GM18858 (cell line): ENCODE measurements around the gene STK38L.

ENCODE experiments used
- ATAC-seq: cut with Tn5 transposase; IDR thresholded peaks from one replicate; pipeline ENCODE4 v1.9.1; 2021; ENCODE audit not compliant: unreplicated experiment

The STK38L gene

GRCh38 chr12:27309293-27309994 is 65.4 kb downstream of the STK38L start:
- ATAC-seq: no peak

GRCh38 chr12:27309995-27310315 is 65.9 kb downstream of the STK38L start:
- ATAC-seq: no peak

- ATAC-seq: no peak
These were observed 72.9 kb downstream of the STK38L start for GRCh38 chr12:27316947-27317346.

GRCh38 chr12:27319409-27319808 is 75.3 kb downstream of the STK38L start:
- ATAC-seq: no peak

GRCh38 chr12:27319848-27320247 is 75.8 kb downstream of the STK38L start:
- ATAC-seq: no peak

DNA sequence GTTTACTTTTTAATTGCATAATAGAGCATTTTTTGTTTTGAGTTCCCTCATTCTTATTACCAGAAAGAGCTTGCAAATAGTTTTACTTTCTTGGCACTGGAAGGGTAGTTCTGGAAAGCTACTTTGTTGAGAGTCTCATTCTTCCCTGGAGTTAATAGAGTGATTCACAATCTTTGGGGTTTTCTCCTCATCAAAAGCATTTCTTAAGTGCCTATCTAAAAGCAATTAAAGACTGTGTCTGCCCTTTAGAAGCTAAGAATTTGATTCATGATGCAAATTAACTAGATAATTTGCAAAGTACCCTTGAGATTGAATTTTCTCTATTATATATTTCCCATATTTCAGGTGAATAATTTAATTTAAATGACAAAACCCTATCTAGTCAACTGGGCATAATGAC is 80.4 kb downstream of the STK38L start:
- ATAC-seq: no peak

DNA sequence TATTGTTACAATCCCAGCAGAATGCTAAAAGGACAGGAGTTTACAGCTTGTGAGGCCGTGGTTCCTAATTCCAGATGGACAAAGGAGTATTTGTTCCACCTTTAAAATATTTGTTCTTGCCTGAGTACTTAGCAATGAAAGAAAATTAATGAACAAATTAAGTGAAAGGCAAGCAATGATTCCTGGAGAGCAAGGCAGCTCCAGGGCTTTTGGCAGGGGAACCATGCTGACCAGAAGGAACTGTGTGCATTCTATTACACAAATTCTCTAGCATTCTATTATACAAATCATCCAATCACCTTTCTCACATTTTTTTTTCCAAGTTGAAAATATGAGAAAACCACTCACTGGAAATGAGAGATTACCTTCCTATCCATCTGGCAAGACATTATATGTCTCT is 86.8 kb downstream of the STK38L start:
- no peak for ATAC-seq

GRCh38 chr12:27331291-27331926 is 87.3 kb downstream of the STK38L start:
- peak; percentile 35 for ATAC-seq

DNA sequence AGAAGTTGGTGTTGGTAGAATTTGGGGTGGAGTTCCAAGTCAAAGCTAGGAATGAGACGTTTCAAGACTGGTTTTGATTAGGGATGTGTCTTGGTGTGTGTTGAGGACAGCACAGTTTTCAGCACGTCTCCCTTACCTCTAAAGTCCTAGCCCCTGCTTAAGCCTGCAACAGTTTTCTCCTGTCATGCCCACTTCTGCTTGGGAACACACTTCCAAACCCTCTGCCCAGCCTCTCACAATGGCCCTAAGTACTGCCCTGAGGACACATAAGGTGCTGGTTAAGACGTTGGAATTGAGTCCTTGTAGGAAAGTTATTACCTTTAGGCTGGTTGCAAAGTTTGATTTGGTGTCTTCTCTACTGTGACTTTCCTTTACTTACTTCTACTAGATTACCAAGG is 87.8 kb downstream of the STK38L start:
- no peak for ATAC-seq

DNA sequence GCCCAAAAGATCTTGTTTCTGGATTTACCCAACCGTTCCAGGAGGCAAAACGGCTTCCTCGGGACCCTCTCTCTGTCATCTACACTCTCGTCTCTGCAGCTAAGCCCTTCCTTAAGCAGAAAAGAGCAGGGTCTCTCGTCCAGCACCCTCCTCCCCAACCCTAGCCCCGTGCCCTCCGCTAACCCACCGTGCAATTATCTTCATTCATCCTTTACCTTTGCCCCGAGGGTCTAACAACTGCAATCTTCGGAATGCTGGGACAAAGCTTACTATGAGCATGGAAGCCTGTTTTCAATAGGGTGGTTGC is 88.3 kb downstream of the STK38L start:
- no peak for ATAC-seq

GRCh38 chr12:27332714-27333402 is 88.8 kb downstream of the STK38L start, which contains the start of gene BMAL2:
BMAL2 (plus strand) TSS chr12:27332836; CDS start chr12:27333073, 237 bp downstream.
- peak; percentile 26 for ATAC-seq

GRCh38 chr12:27333403-27334009 is 89.4 kb downstream of the STK38L start:
- ATAC-seq: peak; percentile 11

DNA sequence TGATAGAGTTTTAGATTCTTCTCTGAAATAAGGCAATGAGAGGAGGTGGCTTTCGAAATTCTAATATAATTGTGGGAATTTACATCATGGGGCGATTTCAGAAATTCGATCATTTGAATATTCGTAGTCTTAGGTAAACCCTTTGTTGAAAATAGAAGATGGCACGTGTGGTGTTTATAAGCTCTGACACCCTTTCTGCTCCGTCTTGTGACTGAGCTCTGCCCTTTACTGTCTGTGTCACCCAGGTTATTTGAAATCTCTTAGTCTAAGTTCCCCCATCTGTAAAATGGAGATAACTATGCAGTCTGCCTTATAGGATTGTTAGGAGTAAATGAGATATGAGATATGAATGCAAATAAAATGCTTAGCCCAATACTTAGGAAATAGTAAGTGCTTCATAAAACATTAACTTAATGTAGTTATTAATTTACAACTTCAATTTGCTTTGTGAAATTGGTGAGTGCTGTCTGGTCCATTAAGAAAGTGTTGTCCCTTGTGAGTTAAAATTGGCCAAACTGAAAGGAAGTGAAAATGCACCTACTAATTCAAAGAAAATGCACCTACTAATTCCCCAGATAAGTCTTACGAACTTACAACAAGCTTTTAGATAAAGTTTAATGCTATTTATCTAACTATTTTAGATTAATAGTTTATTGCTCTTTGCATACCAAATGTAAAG is 90.1 kb downstream of the STK38L start:
- ATAC-seq: no peak

DNA sequence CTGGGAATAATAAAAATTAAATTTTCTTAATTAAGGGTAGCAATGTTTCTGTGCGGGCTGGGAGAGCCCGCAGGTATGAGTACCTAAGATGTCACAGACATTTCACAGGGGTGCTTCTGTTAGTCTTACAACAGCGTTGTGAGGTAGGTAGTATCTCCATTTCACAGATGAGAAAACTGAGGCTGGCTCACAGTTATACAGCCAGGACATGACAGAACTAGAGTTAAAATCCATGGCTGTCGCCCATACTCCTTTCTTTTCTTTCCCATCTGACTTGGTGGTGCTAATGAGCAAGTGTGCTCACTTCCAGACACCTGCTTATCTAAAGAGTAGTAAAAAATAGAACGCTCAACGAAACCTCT is 90.6 kb downstream of the STK38L start:
- ATAC-seq: no peak

DNA sequence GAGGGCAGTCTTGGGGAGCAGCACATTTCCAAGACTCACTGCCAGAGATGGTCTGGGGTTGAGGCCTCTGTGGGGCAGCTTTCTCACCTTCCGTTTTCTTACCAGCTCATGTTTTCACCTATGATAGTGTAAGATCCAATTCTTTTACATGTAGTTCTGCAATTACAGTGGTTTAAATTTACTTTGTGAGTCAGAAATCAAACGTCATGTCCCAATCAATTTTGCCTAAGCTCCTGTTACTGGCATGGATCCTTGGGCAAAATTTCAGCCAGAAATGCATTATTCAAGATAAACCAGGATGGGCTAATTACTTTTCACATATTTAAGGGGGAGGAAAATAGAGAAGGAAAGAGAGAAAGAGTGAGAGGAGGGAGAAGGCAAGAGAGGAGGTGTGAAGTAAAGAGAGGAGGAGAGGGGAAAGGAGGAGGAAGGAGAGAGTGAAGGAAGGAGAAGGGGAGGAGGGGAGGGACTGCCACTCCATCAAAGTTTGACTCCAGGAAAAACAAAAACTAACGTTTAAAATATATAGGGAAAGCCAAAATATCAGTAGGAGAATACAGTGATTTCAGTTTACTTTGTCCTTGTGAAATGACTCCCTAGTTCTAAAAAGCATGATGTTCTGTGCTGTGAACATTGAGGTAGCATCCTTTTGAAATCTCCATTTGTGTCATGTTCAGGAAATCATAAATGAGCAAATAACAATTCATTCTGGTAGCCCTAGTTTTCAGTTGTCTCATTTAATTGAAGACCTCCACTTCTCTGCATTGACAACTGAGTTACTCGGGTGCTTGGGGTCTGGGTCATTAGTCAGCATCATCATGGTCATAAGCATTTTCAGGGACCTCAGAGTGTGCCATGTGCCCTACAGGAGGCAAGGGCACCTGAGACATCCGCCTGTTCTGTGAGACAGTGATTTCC is 91.5 kb downstream of the STK38L start:
- no peak for ATAC-seq

- ATAC-seq: no peak
These were observed 92.2 kb downstream of the STK38L start for GRCh38 chr12:27336282-27336653.

- ATAC-seq: no peak
These were observed 93.3 kb downstream of the STK38L start for GRCh38 chr12:27337376-27337775.

- ATAC-seq: no peak
These were observed 94.4 kb downstream of the STK38L start for GRCh38 chr12:27338473-27338872.

DNA sequence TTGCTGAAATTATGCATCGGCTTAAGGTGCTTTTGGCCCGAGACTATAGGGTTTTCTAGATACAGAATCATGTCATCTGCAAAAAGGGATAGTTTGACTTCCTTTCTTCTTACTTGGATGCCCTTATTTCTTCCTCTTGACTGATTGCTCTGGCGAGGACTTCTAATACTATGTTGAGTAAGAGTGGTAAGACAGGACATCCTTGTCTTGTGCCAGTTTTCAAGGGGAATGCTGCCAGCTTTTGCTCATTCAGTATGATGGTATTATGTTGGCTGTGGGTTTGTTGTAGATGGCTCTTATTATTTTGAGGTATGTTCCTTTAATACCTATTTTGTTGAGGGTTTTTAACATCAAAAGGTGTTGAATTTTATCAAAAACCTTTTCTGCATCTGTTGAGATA is 96.9 kb downstream of the STK38L start:
- ATAC-seq: no peak

DNA sequence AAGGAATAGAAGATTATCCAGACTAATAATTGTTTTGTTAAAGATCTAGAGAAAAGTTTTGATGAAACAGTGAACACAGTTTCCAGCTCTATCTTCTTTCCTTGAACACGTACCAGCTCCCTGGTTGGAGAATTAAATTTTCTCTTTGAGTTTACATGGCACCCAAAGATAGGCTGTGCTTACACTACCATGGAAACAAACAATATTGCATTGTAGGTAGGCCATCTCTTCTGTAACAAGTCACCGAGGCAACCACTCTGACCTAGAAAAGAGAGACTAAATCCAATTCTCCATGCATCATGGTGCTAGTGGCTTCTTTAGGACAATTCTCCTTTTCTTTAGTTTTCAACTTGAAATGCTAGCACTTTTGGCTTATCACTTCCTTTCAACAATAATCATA is 98.5 kb downstream of the STK38L start:
- no peak for ATAC-seq
